WI38 (cell line): ENCODE data around the gene SLAMF6.
"Not testable (repeated sequence)": the region's sequence is repeated elsewhere in the genome, so short reads cannot be mapped to it uniquely, and the experiment has no call there.

Experiments used
- H3K4me3 ChIP-seq: 2 replicates; pipeline ENCODE4 v1.5.1; 2011; ENCODE audit warnings: low read depth, mild to moderate bottlenecking, control low read depth, low read length
- TF ChIP-seq, protein P1 (sequence below): IDR thresholded peaks from 2 replicates; pipeline ENCODE4 v1.5.1; 2012; ENCODE audit warnings: low read depth, mild to moderate bottlenecking, control low read depth, low read length

The SLAMF6 gene

DNA sequence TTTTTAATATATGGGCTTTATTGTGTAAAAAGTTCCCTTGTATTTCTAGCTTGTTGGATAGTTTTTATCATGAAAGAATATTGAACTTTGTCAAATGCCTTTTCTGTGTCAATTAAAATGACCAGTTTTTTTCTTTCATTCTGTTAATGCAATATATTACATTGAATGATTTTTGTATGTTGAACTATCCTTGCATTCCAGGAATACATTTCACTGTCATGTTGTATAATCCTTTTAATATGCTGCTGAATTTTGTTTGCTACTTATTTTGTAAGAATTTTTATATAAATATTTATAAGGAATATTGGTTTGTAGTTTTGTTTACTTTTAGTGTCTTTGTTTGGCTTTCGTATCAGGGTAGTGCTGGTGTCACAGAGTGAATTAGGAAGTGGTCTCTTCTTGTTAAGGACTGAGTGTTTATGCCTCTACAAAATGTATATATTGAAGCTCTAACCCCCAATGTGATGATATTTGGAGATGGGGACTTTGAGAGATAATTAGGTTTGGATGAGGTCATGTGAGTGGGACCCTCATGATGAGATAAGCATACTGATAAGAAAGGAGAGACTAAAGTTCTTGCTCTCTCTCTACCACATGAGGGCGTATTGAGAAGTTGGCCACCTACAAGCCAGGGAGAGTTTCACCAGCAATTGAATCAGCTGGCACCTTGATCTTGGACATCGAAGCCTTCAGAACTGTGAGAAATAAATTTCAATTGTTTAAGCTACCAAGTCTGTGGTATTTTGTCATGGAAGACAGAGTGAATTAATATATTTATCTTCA lies 12.0 kb upstream of the SLAMF6 start:
- no peak overlapping the region for H3K4me3 ChIP-seq
- TF ChIP-seq, protein P1, sequence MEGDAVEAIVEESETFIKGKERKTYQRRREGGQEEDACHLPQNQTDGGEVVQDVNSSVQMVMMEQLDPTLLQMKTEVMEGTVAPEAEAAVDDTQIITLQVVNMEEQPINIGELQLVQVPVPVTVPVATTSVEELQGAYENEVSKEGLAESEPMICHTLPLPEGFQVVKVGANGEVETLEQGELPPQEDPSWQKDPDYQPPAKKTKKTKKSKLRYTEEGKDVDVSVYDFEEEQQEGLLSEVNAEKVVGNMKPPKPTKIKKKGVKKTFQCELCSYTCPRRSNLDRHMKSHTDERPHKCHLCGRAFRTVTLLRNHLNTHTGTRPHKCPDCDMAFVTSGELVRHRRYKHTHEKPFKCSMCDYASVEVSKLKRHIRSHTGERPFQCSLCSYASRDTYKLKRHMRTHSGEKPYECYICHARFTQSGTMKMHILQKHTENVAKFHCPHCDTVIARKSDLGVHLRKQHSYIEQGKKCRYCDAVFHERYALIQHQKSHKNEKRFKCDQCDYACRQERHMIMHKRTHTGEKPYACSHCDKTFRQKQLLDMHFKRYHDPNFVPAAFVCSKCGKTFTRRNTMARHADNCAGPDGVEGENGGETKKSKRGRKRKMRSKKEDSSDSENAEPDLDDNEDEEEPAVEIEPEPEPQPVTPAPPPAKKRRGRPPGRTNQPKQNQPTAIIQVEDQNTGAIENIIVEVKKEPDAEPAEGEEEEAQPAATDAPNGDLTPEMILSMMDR, result no peak

GRCh38 chr1:160532557-160532813 lies 9.4 kb upstream of the SLAMF6 start:
- H3K4me3 ChIP-seq, result not testable (repeated sequence)

DNA sequence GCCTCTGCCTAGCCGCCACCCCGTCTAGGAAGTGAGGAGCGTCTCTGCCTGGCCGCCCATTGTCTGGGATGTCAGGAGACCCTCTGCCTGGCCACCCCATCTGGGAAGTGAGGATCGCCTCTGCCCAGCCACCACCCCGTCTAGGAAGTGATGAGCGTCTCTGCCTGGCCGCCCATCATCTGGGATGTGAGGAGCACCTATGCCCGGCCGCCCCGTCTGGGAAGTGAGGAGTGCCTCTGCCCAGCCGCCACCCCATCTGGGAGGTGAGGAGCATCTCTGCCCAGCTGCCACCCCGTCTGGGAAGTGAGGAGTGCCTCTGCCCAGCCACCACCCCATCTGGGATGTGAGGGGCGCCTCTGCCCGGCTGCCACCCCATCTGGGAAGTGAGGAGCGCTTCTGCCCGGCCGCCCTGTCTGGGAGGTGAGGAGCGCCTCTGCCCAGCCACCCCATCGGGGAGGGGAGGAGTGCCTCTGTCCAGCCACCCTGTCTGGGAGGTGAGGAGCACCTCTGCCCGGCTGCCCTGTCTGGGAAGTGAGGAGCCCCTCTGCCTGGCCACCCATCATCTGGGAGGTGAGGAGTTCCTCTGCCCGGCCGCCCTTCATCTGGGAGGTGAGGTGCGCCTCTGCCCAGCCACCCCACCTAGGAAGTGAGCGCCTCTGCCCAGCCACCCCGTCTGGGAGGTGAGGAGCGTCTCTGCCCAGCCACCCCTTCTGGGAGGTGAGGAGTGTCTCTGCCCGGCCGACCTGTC lies 8.9 kb upstream of the SLAMF6 start:
- not testable (repeated sequence) for H3K4me3 ChIP-seq

GRCh38 chr1:160529401-160529952 lies 6.4 kb upstream of the SLAMF6 start:
- H3K4me3 ChIP-seq, result not testable (repeated sequence)

DNA sequence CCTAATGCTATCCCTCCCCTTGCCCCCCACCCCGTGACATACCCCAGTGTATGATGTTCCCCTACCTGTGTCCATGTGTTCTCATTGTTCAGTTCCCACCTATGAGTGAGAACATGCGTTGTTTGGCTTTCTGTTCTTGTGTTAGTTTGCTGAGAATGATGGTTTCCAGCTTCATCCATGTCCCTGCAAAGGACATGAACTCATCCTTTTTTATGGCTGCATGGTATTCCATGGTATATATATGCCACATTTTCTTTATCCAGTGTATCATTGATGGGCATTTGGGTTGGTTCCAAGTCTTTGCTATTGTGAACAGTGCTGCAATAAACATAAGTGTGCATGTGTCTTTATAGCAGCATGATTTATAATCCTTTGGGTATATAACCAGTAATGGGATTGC lies 734 bp upstream of the SLAMF6 start:
- H3K4me3 ChIP-seq, result not testable (repeated sequence)

DNA sequence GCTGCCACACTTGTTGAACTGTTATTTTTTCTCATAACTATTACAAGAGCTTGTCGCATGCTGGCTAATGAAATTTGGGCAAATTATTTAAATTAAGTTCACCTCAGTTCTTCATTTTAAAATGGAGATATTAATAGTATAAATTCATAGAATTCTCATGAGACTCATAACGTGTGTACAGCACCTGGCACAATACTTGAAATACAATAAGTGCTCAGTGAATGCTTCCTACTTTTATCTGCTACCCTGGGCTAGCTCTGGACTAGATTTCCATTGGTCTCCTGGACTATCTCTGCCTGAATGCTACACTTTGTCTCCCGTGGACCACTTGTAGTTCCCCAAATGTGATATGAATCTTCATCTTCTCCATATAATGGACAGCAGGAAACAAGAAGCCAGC lies 919 bp downstream of the SLAMF6 start:
- H3K4me3 ChIP-seq, result no peak overlapping the region
- TF ChIP-seq, protein P1, result no peak

GRCh38 chr1:160521554-160521953 lies 1.5 kb downstream of the SLAMF6 start:
- H3K4me3 ChIP-seq, result no peak overlapping the region
- TF ChIP-seq, protein P1, result no peak

GRCh38 chr1:160520999-160521398 lies 2.1 kb downstream of the SLAMF6 start:
- no peak overlapping the region for H3K4me3 ChIP-seq
- TF ChIP-seq, protein P1, result no peak

GRCh38 chr1:160520582-160520981 lies 2.5 kb downstream of the SLAMF6 start:
- H3K4me3 ChIP-seq, result no peak overlapping the region
- TF ChIP-seq, protein P1, result no peak
